GM12875 (cell line): ENCODE measurements around the gene DPP10.

Experiments used
- H3K4me3 ChIP-seq: one replicate; pipeline ENCODE4 v1.5.1; 2011; ENCODE audit warnings: low read depth, low read length, control low read depth
- TF ChIP-seq, protein P1 (sequence below): IDR thresholded peaks from 2 replicates; pipeline ENCODE4 v1.5.1; 2011; ENCODE audit warnings: low read depth, mild to moderate bottlenecking, control low read depth, inconsistent platforms, low read length, moderate library complexity, borderline replicate concordance; ENCODE audit not compliant: insufficient read depth

Gene DPP10

DNA sequence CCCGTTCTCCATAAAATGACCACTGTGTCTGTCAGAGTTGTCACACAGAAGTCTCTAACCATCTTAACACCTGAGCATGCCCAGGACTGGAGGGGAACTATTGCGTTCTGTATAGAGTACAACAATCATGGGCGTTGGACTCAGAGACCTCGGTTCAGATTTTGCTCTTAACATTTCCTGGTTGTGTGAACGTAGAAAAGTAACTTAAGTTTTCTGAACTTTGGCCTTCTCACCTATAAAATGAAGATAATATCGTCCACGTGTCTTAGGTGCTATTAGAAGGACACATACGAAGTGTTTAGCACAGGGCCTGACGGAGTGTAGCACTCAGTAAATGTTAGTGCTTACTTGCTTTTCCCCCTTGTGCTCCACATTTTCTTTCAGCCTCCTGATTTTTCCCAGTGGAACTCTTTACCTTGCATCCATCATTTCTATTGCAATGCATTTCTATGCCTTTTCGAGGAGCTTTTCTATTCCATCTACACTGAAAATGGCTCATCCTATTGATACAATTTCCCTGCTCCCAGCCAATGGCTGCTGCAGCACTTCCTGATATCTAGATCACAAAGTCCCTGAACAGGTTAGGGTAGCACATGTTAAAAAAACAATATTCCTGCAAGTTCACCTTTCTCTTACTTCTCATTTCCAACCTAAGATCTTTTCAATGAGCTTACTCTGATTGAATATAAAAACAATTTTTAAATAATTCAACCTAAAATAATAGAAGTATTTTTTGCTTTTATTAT is 22.7 kb downstream of the DPP10 start:
- TF ChIP-seq, protein P1, sequence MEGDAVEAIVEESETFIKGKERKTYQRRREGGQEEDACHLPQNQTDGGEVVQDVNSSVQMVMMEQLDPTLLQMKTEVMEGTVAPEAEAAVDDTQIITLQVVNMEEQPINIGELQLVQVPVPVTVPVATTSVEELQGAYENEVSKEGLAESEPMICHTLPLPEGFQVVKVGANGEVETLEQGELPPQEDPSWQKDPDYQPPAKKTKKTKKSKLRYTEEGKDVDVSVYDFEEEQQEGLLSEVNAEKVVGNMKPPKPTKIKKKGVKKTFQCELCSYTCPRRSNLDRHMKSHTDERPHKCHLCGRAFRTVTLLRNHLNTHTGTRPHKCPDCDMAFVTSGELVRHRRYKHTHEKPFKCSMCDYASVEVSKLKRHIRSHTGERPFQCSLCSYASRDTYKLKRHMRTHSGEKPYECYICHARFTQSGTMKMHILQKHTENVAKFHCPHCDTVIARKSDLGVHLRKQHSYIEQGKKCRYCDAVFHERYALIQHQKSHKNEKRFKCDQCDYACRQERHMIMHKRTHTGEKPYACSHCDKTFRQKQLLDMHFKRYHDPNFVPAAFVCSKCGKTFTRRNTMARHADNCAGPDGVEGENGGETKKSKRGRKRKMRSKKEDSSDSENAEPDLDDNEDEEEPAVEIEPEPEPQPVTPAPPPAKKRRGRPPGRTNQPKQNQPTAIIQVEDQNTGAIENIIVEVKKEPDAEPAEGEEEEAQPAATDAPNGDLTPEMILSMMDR: no peak
- H3K4me3 ChIP-seq: no peak overlapping the region

DNA sequence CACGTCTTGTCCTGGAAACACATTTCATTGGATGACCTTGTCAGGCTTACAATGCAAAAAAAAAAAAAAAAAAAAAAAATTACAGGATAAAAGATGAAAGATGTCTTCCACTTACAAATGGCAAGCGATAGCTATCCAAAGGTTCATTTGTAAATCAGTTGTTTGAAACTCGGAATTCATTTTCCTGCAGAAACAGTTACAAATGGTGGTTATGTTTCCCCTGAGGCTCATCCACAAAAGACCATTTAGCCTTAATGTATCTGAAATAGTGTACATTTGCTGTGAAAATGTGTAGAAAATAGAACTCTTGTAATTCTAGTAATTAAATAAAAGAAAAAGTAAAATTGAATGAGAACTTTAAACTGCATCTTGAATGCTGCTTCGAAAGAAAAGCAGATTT is 25.9 kb downstream of the DPP10 start:
- TF ChIP-seq, protein P1: no peak

DNA sequence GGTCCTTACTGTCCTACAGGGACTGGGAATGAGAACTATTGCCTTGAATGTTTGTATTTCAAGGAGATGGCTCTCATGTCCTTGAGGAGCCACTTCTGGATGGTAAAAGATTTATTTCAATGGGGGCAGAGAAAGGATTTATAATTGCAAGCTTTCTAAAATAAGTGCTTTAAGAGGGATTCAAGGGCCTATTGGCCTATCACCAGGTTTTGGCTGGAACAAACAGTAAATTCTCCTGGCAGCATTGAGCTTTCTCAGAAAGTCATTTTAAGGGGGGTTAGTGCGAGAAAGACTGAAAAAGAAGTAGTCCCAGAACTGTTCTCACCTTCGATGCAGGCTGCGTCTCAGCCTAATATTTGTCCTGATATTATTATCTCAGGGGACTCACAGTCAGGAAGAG is 29.8 kb downstream of the DPP10 start:
- TF ChIP-seq, protein P1: no peak
- no peak overlapping the region for H3K4me3 ChIP-seq

More for the DNA sequence above, 25.9 kb downstream of the DPP10 start:
- no peak overlapping the region for H3K4me3 ChIP-seq

DNA sequence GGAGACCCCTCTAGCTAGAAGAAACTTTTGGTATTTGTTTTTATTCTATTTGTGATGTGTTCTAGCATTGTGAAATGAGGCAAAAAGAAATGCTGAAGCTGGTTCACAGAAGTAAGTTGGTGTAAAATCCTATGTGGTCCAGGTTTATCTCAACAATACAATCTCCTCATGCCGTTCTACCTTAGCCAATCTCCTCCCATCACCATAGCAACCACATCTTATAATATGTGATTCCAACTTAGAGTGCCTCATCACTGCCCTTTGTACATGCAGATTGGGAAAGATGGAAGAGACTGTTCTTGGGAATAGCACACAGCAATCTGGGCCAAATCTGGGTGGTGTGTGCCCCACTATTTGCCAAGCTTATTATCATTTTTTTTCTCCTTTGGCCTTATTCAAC is 30.3 kb downstream of the DPP10 start:
- TF ChIP-seq, protein P1: no peak
- no peak overlapping the region for H3K4me3 ChIP-seq

DNA sequence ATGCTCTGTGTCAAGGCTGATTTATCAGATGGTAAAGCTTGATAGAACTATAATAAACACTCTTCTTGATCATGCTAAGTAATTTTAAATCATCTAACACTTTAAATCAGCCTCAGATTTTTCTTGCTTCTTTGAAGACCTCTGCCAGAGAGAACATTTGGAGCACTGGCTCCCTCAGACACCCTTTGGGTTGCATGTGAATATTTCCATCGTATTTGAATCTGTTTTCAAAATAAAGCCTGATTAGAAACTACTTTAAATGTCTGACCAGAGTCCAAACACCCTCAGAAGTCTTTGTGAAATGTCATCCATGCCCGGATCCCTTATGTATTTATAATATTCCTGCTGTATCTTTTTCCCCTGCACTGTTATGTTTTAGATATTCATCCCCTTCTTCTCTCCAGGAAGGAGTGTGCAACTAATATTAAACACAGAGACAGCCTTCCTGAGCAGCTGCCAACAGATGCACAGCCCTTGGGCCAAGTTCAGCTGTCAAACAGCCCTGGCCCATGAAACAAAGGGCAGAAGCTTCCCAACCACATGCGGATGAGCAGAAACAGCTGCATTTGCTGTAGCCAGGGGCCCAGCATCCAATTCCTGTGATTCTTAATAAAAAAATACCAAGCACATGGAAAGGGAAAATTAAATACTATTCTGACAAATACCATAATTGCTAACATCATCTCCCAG is 46.5 kb downstream of the DPP10 start:
- TF ChIP-seq, protein P1: no peak
- no peak overlapping the region for H3K4me3 ChIP-seq

DNA sequence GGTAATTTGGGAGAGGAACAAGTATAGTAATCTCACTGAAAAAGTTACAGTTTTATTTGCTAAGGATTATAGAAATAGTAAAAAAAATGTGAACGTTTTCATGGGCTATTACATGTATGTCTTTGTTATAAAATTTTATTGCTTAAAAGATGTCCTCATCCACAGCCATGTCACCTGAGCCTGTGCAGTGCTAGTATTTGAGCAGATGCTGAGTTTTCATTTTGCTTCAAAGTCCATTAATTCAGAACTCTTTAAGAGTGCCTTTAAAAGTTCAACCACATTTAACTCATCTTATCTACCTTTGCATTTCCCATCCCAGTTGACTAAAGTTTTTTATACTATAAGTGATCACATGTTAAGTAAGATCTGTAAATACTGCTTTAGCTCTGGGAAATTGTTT is 52.6 kb downstream of the DPP10 start:
- TF ChIP-seq, protein P1: no peak
- H3K4me3 ChIP-seq: no peak overlapping the region

DNA sequence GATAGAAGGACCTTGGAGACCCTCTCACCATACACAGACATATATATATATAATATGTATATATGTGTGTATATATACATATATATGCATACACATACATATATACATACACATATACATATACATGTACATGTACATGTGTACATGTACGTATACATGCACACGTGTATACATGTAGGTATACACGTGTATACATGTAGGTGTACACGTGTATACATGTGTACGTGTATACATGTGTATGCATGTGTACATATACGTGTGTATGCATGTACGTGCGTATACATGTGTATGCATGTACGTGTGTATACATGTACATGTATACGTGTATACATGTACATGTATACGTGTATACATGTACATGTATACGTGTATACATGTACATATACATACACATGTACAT is 54.5 kb downstream of the DPP10 start:
- TF ChIP-seq, protein P1: no peak
- H3K4me3 ChIP-seq: no peak overlapping the region
